ENCODE measurements around the gene CCDC73. TPM values are rescaled to one million over a fixed set of nuclear protein-coding genes. Genes with fewer than 3 reads are reported as not detected.
"Not testable (repeated sequence)": the region's sequence is repeated elsewhere in the genome, so short reads cannot be mapped to it uniquely, and the experiment has no call there.

Gene CCDC73
- total RNA-seq, 4 donors from 2014 or later: 0.21 to 3.3 (median 0.59) TPM

- Histone ChIP-seq H3K4me3 (no peak overlapping the region), H3K4me1 (no peaks in the 10 kb centered on the region), H3K36me3 (no peaks in the 10 kb centered on the region), H3K27me3 (no peaks in the 10 kb centered on the region), H3K9me3 (no peaks in the 10 kb centered on the region), H3K27ac (no peak overlapping the region)
- TF ChIP-seq EP300 (IDR thresholded peaks at IDR 0.05) (no peak), CTCF (IDR thresholded peaks at IDR 0.05) (no peak), POLR2A (IDR thresholded peaks at IDR 0.05) (no peak)
- 51 to 63% methylated on average over 2 of the region's 2 CpGs for WGBS, 2 donors
- no peak for DNase-seq (ENCODE audit: low spot score in 2 of 2)
These were observed 20.4 kb downstream of the CCDC73 start for GRCh38 chr11:32774081-32774480.

- Histone ChIP-seq H3K27ac (no peak overlapping the region), H3K4me3 (no peak overlapping the region), H3K9me3 (no peaks in the 10 kb centered on the region), H3K4me1 (no peaks in the 10 kb centered on the region), H3K36me3 (no peaks in the 10 kb centered on the region), H3K27me3 (no peaks in the 10 kb centered on the region)
- TF ChIP-seq CTCF (IDR thresholded peaks at IDR 0.05): no peak
- TF ChIP-seq EP300 (IDR thresholded peaks at IDR 0.05): no peak
- no peak for TF ChIP-seq POLR2A (IDR thresholded peaks at IDR 0.05)
- DNase-seq (ENCODE audit: low spot score in 2 of 2): no peak
These were observed 21.7 kb downstream of the CCDC73 start for GRCh38 chr11:32772731-32773130.

- H3K27me3 ChIP-seq; H3K4me1 ChIP-seq; H3K4me3 ChIP-seq; H3K36me3 ChIP-seq; H3K27ac ChIP-seq; DNase-seq (ENCODE audit: low spot score in 2 of 2): not testable (repeated sequence)
- H3K9me3 ChIP-seq: peaks cover 0 to 25% (median 0%) of the 10 kb centered on the region in 4 donors
- WGBS, 2 donors: 90 to 94% methylated on average over 2 of the region's 2 CpGs
These were observed 32.7 kb downstream of the CCDC73 start for GRCh38 chr11:32761774-32762173.

GRCh38 chr11:32758291-32758690, 36.2 kb downstream of the CCDC73 start:
- Histone ChIP-seq H3K27ac (no peak overlapping the region), H3K4me1 (no peaks in the 10 kb centered on the region), H3K4me3 (no peak overlapping the region), H3K36me3 (no peaks in the 10 kb centered on the region), H3K9me3 (peaks cover 0 to 8% (median 0%) of the 10 kb centered on the region in 4 donors), H3K27me3 (no peaks in the 10 kb centered on the region)
- TF ChIP-seq POLR2A (IDR thresholded peaks at IDR 0.05) (no peak), CTCF (IDR thresholded peaks at IDR 0.05) (no peak), EP300 (IDR thresholded peaks at IDR 0.05) (no peak)
- 70 to 74% methylated on average over 2 of the region's 2 CpGs for WGBS, 2 donors
- DNase-seq (ENCODE audit: low spot score in 2 of 2): no peak

GRCh38 chr11:32753181-32753580, 41.3 kb downstream of the CCDC73 start:
- not testable (repeated sequence) for H3K27ac ChIP-seq; H3K4me1 ChIP-seq; H3K27me3 ChIP-seq; DNase-seq (ENCODE audit: low spot score in 2 of 2); H3K36me3 ChIP-seq; H3K4me3 ChIP-seq
- WGBS, 2 donors: 61 to 78% methylated on average over 1 of the region's 1 CpG
- H3K9me3 ChIP-seq: peaks cover 0 to 24% (median 2%) of the 10 kb centered on the region in 4 donors

- Histone ChIP-seq H3K27me3 (no peaks in the 10 kb centered on the region), H3K27ac (no peak overlapping the region), H3K4me3 (no peak overlapping the region), H3K9me3 (peaks cover 0 to 35% (median 2%) of the 10 kb centered on the region in 4 donors), H3K4me1 (no peaks in the 10 kb centered on the region), H3K36me3 (no peaks in the 10 kb centered on the region)
- no peak for TF ChIP-seq EP300 (IDR thresholded peaks at IDR 0.05)
- WGBS, 2 donors: 90% methylated on average over 2 of the region's 2 CpGs
- no peak for DNase-seq (ENCODE audit: low spot score in 2 of 2)
These were observed 42.5 kb downstream of the CCDC73 start for GRCh38 chr11:32752001-32752400.

GRCh38 chr11:32751381-32751780, 43.1 kb downstream of the CCDC73 start:
- no peak for DNase-seq (ENCODE audit: low spot score in 2 of 2)
- WGBS, 2 donors: 91 to 93% methylated on average over 6 of the region's 6 CpGs
- no peaks in the 10 kb centered on the region for H3K27me3 ChIP-seq
- no peak for TF ChIP-seq CTCF (IDR thresholded peaks at IDR 0.05)
- no peak for TF ChIP-seq EP300 (IDR thresholded peaks at IDR 0.05)
- TF ChIP-seq POLR2A (IDR thresholded peaks at IDR 0.05): no peak
- no peaks in the 10 kb centered on the region for H3K36me3 ChIP-seq
- H3K9me3 ChIP-seq: peaks cover 0 to 40% (median 2%) of the 10 kb centered on the region in 4 donors
- no peaks in the 10 kb centered on the region for H3K4me1 ChIP-seq
- H3K27ac ChIP-seq: no peak overlapping the region
- no peak overlapping the region for H3K4me3 ChIP-seq

Data from tibial nerve (tissue), 4 donors.